Activated T-helper 1 cell treated with anti-CD3 and anti-CD28 coated beads, Interleukin-2, amount 50 U/mL, for 16 hours (primary cell): ENCODE results near the gene CHMP1A.

Experiments
- DNase-seq, 2 donors: peaks; one replicate each; pipeline ENCODE4 v3.0.0-alpha.2; 2020; ENCODE audit warnings: low read depth in 1 of 2, low spot score in 1 of 2

CHMP1A gene

DNA sequence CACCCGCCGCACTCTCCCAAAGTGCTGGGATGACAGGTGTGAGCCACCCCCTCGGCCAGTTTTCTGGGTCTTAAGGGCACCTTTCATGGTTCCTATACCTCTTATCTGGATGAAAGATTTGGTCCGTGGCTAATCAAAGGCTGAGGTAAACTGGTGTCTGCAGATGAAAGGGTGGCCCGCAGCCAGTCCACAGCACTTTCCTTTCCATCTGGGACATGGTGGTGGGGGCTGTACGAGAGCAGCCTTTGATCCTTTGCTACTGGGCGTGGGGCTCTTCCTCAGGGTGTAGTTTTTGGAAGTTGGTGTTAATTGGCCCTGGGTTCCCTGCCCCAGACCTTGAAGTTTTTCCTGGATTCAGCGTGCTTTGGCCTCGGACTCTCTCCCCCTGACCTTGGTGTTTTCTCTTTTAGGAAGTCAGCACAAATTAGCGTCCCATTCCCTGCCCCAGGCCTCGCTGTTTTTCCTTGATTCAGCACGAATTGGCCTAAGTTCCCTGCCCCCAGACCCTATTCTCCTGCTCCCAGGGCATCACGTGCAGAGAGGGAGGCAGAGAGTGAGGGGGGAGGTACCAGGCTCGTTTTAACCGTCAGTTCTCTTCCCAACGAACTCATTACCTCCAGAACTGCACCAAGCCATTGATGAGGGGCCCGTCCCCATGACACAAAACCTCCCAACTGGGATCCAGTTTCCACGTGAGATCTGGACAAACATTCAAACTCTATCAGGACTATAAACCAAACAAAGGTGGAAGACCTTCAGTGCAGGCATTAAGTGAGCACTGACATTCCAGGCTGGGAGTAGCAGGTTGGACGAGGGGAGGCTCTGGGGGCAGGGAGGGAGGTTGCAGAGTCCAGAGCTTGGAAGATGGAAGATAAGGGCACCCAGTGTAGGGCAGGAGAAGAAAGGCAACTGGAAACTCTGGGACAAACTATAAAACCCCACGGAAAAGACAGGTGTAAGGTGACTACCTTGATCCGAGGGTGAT is 32.4 kb downstream of the CHMP1A start:
- DNase-seq, result no peak

DNA sequence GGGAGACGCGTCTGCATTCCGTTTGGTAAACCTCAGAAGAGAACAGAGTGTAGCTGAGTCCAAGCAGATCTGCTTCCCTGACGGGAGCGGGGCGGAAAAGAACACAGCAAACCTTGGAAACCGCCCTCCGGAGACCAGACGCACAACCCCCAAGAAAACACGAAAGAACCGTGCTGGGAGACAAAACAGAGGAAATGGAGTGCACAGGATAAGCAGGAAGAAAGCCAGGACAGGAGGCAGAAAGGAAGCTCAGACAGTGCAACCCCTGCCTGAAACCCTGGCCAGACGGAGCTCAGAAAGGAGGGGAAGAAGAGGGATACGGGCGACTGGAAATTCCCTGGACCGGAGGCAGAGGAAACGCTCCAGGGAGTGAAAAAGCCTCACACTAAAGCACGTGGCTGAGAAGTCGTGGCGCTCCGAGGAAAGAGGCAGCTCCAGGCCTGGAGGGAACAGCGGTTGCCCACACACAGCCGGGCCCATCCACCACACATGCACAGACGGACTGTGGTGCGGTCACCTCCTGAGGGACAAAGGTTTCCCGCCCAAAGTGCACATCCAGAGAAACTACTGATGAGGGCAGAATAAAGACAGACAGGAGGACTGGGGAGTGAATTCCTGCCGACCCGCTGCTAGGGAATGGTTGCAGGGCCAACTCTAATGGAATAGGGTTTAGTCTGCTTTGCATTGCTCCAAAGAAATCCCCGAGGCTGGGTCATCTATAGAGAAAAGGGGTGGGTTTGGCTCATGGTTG is 33.8 kb downstream of the CHMP1A start:
- DNase-seq, result no peak

DNA sequence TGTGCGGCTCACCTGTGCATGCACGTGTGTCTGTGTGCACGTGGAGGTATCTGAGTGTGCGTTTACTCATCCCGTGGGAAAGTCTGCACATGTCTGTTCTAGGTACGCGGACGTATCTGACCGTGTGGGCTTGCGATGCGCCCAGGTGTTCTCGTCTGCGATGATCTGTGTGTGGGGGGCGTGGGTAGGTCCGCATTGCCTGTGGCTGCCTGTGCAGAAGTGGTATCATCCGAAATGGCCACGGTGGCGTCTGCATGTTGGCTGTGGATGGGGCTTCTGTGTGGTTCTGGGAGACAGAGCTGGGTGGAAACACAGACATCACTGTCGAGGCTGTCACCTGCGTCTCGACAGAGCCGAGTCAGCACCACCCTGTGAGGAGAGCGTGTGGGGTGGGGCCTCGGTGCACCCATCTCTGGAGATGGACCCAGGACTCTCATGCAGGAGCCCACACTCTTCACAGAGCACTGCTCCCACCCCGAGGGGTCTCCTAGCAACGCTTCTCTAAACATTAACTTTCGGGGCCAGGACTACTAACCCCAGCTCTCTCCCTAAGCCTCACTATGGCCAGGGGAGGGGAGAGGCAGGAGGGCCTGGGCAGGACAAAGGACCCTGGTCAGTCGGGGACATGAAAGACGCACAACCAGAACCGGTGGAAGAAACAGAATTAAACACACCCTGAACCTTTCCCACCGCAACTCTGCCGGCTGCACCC is 35.7 kb downstream of the CHMP1A start:
- no peak for DNase-seq

DNA sequence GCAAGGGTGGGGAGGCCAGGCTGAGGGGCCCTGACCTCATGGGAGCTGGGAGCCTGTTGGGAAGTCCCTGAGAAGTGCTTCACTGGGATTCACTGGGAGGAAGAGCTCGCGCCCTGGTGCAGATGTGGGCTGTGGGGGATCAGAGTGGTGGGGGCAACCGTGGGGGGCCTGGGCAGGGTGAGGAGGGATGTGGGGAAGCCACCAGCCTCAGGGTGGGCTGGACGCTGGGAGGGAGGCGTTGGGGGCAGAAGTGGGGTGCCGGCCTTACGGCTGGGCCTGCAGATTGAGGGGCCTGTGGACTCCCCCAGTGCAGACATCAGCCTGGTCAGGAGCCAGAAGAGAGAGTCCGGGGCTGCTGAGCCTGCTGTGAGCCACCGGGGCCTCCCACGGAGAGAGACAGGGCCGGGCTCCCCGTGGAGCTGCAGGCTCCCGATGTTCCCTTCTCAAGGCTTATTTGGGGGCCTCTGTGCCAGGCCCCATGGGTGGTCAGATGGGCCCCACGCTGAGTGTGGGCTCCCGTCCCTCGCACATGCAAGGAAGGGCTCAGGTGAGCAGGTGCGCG is 36.3 kb downstream of the CHMP1A start:
- DNase-seq, result no peak

DNA sequence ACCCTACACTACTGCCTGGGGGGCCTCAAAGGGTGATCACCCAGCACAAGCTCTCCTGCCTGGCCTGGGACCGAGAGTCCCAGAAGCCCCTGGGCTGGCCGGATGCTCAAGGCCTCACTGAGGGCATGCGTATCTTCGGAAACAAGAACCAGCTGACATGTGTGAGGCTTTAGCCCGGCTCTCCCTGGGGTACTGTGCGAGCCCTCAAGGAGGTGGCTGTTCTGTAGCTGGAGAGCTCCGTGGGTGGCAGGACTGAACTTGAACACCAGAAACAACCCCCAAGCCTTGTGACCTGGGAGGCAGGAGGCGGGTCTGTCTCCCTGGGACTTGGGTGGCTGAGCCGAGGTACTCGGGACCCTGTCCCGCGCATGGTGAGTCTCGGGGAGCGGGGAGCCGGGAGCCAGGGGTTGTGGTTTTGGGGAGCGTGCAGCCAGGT is 37.1 kb downstream of the CHMP1A start:
- DNase-seq, result no peak

DNA sequence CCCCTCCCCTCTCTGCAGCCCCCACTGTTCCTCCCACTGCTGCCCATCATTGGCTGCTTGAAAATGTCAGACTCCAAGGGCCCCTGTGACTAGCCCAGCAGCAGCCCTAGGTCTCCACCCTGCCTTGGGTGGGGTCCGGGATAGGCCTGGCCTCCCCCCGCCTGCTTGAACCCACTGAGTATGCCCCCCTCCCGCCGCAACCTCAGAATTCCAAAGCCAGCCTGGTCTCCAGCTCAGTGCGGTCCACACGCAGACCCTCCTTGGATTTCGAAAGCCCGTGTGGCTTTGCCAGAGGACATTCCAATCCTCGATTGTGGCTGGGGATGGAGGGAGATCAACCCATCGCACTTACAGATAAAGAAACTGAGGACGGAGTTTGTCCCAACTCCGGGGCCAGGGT is 37.7 kb downstream of the CHMP1A start:
- no peak for DNase-seq

DNA sequence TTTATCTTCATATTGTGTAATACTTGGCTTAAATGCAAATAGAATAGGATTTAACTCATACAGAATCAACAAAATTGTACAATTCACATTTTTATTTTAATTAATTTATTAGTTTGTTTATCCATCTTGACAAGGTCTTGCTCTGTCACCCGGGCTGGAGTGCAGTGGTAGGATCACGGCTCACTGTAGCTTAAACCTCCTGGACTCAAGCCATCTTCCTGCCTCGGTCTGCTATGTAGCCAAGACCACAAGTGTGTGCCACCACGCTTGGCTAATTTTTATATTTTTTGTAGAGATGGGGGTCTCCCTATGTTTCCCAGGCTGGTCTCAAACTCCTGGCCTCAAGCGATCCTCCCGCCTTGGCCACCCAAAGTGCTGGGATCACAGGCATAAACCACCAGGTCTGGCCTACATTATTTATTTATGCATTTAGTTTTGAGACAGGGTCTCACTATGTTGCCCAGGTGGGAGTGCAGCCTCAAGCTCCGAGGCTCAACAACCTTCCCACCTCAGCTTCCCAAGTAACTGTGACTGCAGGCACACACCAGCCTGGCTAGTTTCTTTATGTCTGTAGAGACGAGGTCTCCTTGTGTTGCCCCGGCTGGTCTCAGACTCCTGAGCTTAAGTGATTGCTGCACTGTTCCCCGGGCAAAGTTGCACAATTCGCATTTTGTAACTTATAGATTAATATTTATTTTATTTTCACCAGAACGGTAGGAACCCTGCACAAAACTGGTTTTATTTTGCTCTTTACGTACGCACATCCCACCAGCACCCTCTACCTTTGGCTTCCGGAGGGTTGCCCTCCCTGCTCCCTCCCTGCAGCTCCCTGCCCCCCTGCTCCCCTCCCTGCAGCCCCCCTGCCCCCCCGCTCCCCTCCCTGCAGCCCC is 39.2 kb downstream of the CHMP1A start:
- no peak for DNase-seq

DNA sequence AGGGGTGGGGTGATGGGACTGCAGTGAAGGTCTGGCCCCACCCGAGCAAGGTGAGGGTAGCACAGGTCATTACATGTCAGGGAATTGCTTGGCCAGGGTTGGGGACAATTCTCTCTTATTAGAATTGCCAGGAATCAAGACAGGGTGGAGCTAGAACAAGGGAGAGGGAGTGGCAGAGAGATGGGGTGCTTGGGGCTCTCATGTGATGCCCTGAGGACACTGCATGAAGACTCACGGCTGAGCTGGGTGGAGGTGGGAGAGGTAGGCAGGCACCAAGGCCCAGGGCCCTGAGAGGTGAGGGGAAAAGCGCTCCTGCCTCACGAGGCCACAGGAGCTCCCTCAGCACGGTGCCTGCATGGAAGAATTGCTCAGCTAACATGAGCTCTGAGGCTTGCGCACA is 40.5 kb downstream of the CHMP1A start:
- no peak for DNase-seq

DNA sequence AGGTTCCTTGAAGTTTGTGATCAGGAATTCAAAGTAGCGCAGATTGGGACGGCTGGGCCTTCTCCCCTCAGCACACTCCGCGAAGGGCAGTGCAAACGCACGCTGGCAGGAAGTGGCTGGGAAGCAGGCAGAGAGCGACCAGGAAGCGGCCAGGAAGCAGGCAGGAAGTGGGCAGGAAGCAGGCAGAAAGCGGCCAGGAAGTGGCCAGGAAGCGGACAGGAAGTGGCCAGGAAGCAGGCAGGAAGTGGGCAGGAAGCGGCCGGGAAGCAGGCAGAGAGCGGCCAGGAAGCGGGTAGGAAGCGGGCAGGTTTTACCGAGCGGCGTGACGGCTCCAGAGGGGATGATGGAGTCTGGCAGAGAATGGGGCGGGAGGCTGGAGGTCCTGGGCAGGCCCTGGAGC is 40.9 kb downstream of the CHMP1A start:
- no peak for DNase-seq

DNA sequence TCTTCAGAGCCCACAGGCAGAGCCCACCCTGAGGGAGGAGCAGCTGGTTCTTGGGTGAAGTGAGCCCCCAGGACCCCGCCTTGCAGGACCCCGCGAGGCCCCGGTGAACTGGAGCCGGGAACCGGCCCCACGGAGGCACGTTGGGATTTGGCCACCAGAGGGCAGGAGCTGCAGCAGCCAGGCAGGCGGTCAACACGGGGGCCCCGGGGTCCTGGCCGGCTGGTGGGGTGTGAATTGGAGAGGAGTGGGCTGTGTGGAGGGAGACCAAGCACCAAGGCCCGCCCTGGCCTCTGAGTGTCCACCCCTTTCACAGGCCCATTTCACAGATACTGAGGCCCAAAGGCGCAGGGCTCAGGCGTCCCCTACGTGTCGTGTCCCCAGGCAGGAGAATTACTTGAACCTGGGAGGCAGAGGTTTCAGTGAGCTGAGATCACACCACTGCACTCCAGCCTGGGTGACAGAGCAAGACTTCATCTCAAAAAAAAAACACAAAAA is 41.9 kb downstream of the CHMP1A start:
- DNase-seq, result no peak

DNA sequence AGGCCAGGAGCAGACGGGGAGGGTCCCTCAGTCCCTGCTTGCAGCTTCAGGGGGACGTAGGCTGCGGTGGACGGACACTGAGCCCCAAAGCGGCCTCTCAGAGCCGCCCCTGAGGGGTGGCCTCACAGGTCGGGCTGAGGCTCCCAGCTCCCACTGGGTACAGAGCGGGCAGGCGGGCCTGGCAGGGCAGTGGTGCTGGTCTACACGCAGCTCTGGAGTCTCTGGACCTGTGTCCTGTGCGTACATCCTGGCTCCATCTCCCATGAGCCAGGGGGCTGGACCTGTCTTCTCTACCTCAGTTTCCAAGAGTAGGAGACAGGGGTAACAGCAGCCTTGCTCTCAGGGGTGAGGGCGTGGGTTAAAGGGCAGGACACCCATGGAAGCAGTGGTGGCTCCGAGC is 42.3 kb downstream of the CHMP1A start:
- no peak for DNase-seq

DNA sequence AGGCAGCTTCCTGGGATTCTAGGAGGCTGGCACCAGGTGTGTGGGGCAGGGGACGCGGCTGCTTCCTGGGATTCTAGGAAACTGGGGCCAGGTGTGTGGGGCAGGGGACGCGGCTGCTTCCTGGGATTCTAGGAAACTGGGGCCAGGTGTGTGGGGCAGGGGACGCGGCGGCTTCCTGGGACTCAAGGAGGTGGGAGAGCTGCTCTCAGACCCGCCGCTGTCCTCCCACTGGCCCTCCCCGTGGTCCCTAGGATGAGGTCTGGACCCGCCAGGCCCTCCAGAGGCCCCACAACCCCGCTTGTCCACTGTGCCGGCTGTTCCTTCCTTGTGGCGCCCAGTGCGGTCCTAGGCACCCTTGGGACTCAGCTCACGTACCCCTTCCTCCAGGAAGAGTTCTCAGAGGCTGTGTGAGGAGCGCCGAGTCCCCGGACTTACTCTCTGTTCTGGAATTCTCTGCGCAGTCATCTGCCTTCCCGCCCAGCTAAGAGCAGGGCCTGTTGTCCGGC is 43.5 kb downstream of the CHMP1A start:
- no peak for DNase-seq

DNA sequence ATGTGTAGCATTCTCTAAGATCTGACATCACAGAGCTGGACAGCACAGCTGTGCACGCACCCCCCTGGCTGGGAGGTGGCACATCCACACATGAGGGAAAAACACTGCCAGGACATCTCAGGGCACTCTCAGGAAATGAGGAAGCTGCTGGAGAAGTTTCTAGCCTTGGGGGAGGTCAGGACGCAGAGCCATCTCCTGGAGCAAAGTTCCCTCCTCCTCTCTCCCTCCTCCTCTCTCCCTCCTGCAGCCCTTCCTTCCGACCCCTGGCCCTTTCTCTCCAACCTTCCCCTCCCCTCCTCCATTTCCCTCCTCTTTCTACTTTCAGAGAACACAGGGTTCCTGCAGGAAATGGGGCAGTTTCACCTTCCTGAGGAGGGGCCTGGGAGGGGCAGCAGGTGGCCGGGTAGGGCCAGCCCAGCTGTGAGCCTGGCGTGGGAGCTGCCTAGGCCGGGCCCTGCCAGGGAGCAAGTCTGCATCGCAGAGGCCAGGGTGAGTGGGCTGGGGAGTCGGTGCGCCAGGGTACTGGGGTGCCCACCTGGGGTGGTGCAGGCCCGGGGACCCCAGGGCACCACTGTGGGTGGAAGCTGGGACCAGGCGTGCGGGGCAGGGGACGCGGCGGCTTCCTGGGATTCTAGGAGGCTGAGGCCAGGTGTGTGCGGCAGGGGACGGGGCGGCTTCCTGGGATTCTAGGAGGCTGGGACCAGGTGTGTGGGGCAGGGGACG is 44.1 kb downstream of the CHMP1A start, which contains the start of gene DPEP1:
DPEP1 (plus strand) TSS at position 412 of the 723 bp plus-strand sequence. CDS start 16,769 bp downstream, outside the sequence.
- no peak for DNase-seq

DNA sequence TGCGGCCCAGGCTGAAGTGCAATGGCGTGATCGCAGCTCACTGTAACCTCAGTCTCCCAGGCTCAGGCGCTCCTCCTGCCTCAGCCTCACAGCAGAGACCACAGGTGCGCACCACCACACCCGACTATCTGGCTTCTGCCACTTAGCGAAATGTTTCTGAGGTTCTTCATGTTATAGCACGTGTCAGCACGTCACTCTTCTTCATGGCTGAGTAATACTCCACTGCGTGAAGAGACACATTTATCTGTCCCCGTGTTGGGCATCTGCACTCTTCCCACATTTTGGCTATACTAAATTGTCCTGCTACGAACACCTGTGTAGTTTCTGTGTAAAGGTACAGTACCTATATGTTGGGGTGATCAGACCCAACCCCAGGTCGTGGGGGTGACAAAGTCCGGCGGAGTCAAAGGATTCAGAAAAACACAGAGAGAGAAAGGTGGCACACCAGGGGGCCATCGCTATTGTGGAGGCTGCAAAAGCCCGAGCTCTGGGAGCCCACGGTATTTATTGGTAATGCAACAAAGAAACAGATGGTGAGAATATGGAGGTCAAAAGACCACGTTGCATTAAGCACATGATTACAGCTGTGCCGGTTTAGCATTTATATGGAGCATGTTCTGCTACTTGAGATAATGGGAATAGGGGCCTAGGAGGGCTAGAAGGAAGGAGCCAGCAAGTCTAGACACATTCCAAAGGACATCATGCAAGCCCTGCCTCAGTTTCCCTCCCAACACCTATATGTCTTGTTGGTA is 44.9 kb downstream of the CHMP1A start:
- DNase-seq, result no peak

DNA sequence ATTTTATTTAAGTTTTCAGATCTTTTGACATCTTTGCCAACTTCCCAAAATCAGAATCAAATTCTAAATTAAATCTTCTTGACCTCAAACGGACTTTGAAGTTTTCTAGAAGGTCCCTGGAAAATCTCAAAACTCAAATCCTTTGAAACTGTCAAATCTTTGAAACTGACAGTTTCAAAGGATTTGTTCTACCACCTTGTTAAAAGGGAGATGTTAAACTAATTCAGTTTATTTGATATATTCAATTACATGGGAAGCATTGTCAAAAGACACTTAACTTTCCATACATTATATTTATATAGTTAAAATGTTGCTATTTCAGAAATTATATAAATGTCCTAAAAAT is 47.4 kb downstream of the CHMP1A start:
- DNase-seq, result no peak

DNA sequence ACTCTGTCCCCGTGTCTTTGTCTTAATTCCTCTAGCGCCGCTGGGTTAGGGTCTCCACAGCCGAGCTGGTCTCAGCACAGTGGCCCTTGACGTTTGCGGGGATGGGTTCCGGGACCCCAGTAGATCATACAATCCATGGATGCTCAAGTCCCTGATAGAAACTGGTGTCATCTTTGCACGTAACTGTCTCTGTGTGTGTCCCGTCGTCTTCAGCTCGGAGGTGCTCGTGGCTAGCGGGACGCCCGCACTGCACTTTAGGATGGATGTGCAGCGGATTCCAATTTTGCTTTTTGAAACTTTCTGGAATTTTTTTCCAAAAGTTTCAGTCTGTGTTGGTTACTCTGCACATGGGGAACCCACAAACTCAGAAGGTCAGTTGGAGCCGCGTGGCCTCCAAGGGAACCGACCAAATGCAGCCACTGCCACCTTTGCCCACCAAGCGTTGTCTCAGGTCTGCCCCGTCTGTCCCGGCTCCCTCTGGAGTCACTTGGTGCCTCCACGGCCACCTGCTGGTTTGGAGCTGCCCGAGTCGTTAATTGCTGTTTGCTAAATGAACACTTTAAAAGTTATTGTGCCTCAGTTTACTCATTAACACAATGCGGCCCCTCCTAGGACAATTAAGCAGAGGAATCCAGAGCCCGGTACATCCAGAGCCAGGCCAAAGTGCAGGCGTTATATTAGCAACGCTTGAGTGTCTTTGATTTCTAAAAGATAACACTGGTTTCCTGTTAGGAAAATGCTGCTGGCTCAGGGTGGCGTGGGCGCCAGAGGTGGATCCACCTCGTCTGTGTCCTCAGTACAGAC is 49.4 kb downstream of the CHMP1A start:
- no peak for DNase-seq

DNA sequence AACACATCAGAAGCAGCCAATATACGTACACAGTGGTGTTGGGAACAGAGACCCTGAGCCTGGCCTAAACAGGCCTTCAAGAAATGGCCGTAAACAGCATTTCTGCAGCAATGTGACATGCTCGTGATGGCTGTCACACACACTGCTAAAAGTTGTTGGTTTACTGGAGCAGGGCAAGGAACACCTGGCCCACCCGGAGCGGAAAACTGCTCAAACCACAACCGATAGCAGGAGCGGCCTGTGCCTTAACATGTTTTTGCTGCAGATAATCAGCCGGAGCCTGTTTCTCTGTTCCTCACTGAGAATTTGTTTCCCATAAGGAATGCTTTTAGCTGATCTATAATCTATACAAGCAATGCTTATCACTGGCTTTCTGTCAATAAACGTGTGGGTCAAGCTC is 50.1 kb downstream of the CHMP1A start:
- DNase-seq, result no peak

DNA sequence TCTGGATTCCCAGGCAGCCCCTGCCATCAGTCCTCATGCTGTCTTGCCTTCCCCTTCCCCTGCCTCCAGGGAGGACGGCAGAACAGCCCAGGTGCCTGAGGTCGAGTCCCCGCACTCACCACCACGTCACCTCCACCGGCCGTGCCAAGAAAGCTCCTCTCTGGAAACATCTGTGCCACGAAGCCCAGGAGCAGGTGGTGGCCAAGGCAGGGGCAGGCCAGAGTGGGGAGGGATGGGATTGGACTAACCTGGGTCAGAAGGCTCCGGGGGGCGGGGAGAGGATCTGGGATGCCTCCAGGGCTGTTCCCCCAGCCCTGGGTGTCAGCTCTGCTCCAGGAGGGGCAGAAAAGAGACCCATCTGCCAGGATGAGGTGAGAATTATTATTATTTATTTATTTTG is 51.5 kb downstream of the CHMP1A start:
- no peak for DNase-seq
